WTC11 (cell line): ENCODE measurements around the gene SLCO4A1. TPM values are rescaled to one million over a fixed set of nuclear protein-coding genes. Genes with fewer than 3 reads are reported as not detected.

Experiments
- ATAC-seq: fragments of 200-7000 bp; cut with Tn5 transposase; 2 replicates; pipeline ENCODE4 v1.10.0; 2021; ENCODE audit warnings: mild to moderate bottlenecking, moderate library complexity
- CTCF ChIA-PET: fragments of 300-600 bp; sonication (Branson Sonifier 250); formaldehyde crosslinking; loops from one replicate; lab custom pipeline; 2021; ENCODE audit warnings: antibody characterized with exemption; lab: Charles Lee
- POLR2A ChIA-PET: fragments of 350-600 bp; sonication (Branson Sonifier 250); formaldehyde crosslinking; loops from one replicate; lab custom pipeline; 2021; ENCODE audit warnings: antibody characterized with exemption; lab: Charles Lee
- DNase-seq: peaks from one replicate; pipeline ENCODE4 v3.0.0; 2021; ENCODE audit warnings: low spot score
- H3K27ac Mint-ChIP-seq: 2 replicates; pipeline ENCODE4 v1.8.0; 2021; ENCODE audit warnings: mixed read lengths
- H3K27me3 Mint-ChIP-seq: 2 replicates; pipeline ENCODE4 v1.8.0; 2021; ENCODE audit warnings: low read depth, mild to moderate bottlenecking, moderate library complexity, mixed read lengths
- H3K36me3 Mint-ChIP-seq: 2 replicates; pipeline ENCODE4 v1.8.0; 2021; ENCODE audit warnings: mixed read lengths
- H3K4me1 Mint-ChIP-seq: 2 replicates; pipeline ENCODE4 v1.8.0; 2022; ENCODE audit warnings: mixed read lengths
- H3K4me3 Mint-ChIP-seq: 2 replicates; pipeline ENCODE4 v1.8.0; 2021; ENCODE audit warnings: mild to moderate bottlenecking, moderate library complexity, mixed read lengths
- H3K9me3 Mint-ChIP-seq: 2 replicates; pipeline ENCODE4 v1.8.0; 2021; ENCODE audit warnings: mixed read lengths
- ATF1 ChIP-seq: sonication (generic); formaldehyde crosslinking; IDR thresholded peaks from 2 replicates; pipeline ENCODE4 v1.8.1; 2023; ENCODE audit warnings: mild to moderate bottlenecking, moderate library complexity, missing genetic modification reagents
- ATF6 ChIP-seq: sonication (generic); formaldehyde crosslinking; IDR thresholded peaks from 2 replicates; pipeline ENCODE4 v1.8.1; 2023; ENCODE audit warnings: mild to moderate bottlenecking, missing genetic modification reagents
- E2F5 ChIP-seq: sonication (generic); formaldehyde crosslinking; IDR thresholded peaks from 2 replicates; pipeline ENCODE4 v1.8.1; 2022; ENCODE audit warnings: mild to moderate bottlenecking, moderate library complexity, missing genetic modification reagents
- EMX1 ChIP-seq: fragments of 250-450 bp; sonication (Bioruptor Pico); IDR thresholded peaks from 2 replicates; pipeline ENCODE4 v1.8.0; 2021; ENCODE audit warnings: mild to moderate bottlenecking
- ETV6 ChIP-seq: sonication (generic); formaldehyde crosslinking; IDR thresholded peaks from 2 replicates; pipeline ENCODE4 v1.8.1; 2022; ENCODE audit warnings: mild to moderate bottlenecking, missing genetic modification reagents
- KAT7 ChIP-seq: sonication (generic); formaldehyde crosslinking; IDR thresholded peaks from 2 replicates; pipeline ENCODE4 v1.8.1; 2023; ENCODE audit warnings: missing genetic modification reagents, mild to moderate bottlenecking, borderline replicate concordance
- NR1H2 ChIP-seq: sonication (generic); formaldehyde crosslinking; IDR thresholded peaks from 2 replicates; pipeline ENCODE4 v1.9.0; 2021; ENCODE audit warnings: mild to moderate bottlenecking, moderate library complexity, missing genetic modification reagents
- PRRX2 ChIP-seq: fragments of 250-450 bp; sonication (Bioruptor Pico); IDR thresholded peaks from 2 replicates; pipeline ENCODE4 v1.8.0; 2021; ENCODE audit warnings: mild to moderate bottlenecking
- RELA ChIP-seq: sonication (generic); formaldehyde crosslinking; IDR thresholded peaks from 2 replicates; pipeline ENCODE4 v1.8.1; 2022; ENCODE audit warnings: missing genetic modification reagents, mild to moderate bottlenecking, borderline replicate concordance
- TEAD1 ChIP-seq: sonication (generic); formaldehyde crosslinking; IDR thresholded peaks from 2 replicates; pipeline ENCODE4 v1.8.0; 2022; ENCODE audit warnings: mild to moderate bottlenecking, missing genetic modification reagents
- TP53 ChIP-seq: sonication (generic); formaldehyde crosslinking; IDR thresholded peaks from 2 replicates; pipeline ENCODE4 v1.8.1; 2023; ENCODE audit warnings: mild to moderate bottlenecking, missing genetic modification reagents
- USF1 ChIP-seq: sonication (generic); formaldehyde crosslinking; IDR thresholded peaks from 2 replicates; pipeline ENCODE4 v1.8.0; 2022; ENCODE audit warnings: mild to moderate bottlenecking, missing genetic modification reagents
- ZBTB43 ChIP-seq: sonication (generic); formaldehyde crosslinking; IDR thresholded peaks from 2 replicates; pipeline ENCODE4 v1.8.1; 2023; ENCODE audit warnings: mild to moderate bottlenecking, missing genetic modification reagents
- ZNF232 ChIP-seq: sonication (generic); formaldehyde crosslinking; IDR thresholded peaks from 2 replicates; pipeline ENCODE4 v1.8.0; 2022; ENCODE audit warnings: mild to moderate bottlenecking, missing genetic modification reagents
- ZNF263 ChIP-seq: sonication (generic); formaldehyde crosslinking; IDR thresholded peaks from 2 replicates; pipeline ENCODE4 v1.8.1; 2022; ENCODE audit warnings: low read depth, mild to moderate bottlenecking, moderate library complexity, missing genetic modification reagents
- ZNF281 ChIP-seq: sonication (generic); formaldehyde crosslinking; IDR thresholded peaks from 2 replicates; pipeline ENCODE4 v1.8.0; 2023; ENCODE audit warnings: mild to moderate bottlenecking, missing genetic modification reagents
- ZNF396 ChIP-seq: fragments of 250-450 bp; sonication (Bioruptor Pico); IDR thresholded peaks from 2 replicates; pipeline ENCODE4 v1.8.0; 2021; ENCODE audit warnings: mild to moderate bottlenecking, moderate library complexity, borderline replicate concordance
- ZNF512 ChIP-seq: sonication (generic); formaldehyde crosslinking; IDR thresholded peaks from 2 replicates; pipeline ENCODE4 v1.8.1; 2022; ENCODE audit warnings: missing genetic modification reagents, borderline replicate concordance
- ZSCAN18 ChIP-seq: fragments of 250-450 bp; sonication (Bioruptor Pico); IDR thresholded peaks from 2 replicates; pipeline ENCODE4 v2.1.2; 2022; ENCODE audit warnings: mild to moderate bottlenecking, moderate library complexity
- total RNA-seq: library from RNA; stranded (reverse); gene quantifications from 3 replicates; pipeline ENCODE4 v1.2.3, GENCODE V29; 2021

The SLCO4A1 gene
- total RNA-seq, 1 experiment from 2014 or later = 19.9 TPM

GRCh38 chr20:62602550-62602949, 39.8 kb upstream of the SLCO4A1 start:
- Mint-ChIP-seq H3K27me3 (no peaks in the 10 kb centered on the region), H3K27ac (no peak overlapping the region), H3K4me1 (peaks cover 32% of the 10 kb centered on the region), H3K36me3 (no peaks in the 10 kb centered on the region), H3K9me3 (no peaks in the 10 kb centered on the region), H3K4me3 (no peak overlapping the region)
- ATAC-seq (no peak), DNase-seq (no peak)
- ChIA-PET CTCF (interaction anchor here (0.9 to 1.2 kb wide), 2 partner anchors 17 to 192 kb away, joined by 3 to 4 read pairs; no protein-coding TSS in a partner anchor), POLR2A (no interaction called here)
- TF ChIP-seq ATF1 = no peak
- no peak for TF ChIP-seq ATF6 (CRISPR knock-in tag)
- no peak for TF ChIP-seq KAT7
- no peak for TF ChIP-seq EMX1
- no peak for TF ChIP-seq E2F5 (CRISPR knock-in tag)
- TF ChIP-seq ZNF263 (CRISPR knock-in tag) = no peak
- no peak for TF ChIP-seq ZNF396 (CRISPR knock-in tag)
- no peak for TF ChIP-seq ZSCAN18 (CRISPR knock-in tag)
- TF ChIP-seq ZNF232 = no peak
- TF ChIP-seq ETV6 (CRISPR knock-in tag) = no peak
- TF ChIP-seq TEAD1 (CRISPR knock-in tag) = no peak
- TF ChIP-seq NR1H2 = no peak
- no peak for TF ChIP-seq RELA (CRISPR knock-in tag)
- no peak for TF ChIP-seq ZNF512 (CRISPR knock-in tag)
- TF ChIP-seq USF1 (CRISPR knock-in tag) = no peak
- no peak for TF ChIP-seq ZNF281 (CRISPR knock-in tag)
- no peak for TF ChIP-seq PRRX2 (CRISPR knock-in tag)
- TF ChIP-seq ZBTB43 (CRISPR knock-in tag) = no peak
- TF ChIP-seq TP53 (CRISPR knock-in tag) = no peak
